Retinal pigment epithelial cell (primary cell): Measurements from ENCODE around the gene SEZ6.

Source experiments
- DNase-seq: peaks from one replicate; pipeline ENCODE4 v3.0.0-alpha.2; 2010; ENCODE audit warnings: low read depth
- H3K4me3 ChIP-seq: 2 replicates; pipeline ENCODE4 v1.5.1; 2011; ENCODE audit warnings: mild to moderate bottlenecking, low read length, control low read depth, moderate library complexity
- CTCF ChIP-seq: conservative IDR thresholded peaks from 2 replicates; pipeline ENCODE4 v1.5.1; 2011; ENCODE audit warnings: low read depth, low read length, control low read depth, inconsistent platforms

The SEZ6 gene

GRCh38 chr17:28959471-28959871 is 46.4 kb downstream of the SEZ6 start:
- no peak for TF ChIP-seq CTCF
- DNase-seq = no peak
- H3K4me3 ChIP-seq = no peak overlapping the region

DNA sequence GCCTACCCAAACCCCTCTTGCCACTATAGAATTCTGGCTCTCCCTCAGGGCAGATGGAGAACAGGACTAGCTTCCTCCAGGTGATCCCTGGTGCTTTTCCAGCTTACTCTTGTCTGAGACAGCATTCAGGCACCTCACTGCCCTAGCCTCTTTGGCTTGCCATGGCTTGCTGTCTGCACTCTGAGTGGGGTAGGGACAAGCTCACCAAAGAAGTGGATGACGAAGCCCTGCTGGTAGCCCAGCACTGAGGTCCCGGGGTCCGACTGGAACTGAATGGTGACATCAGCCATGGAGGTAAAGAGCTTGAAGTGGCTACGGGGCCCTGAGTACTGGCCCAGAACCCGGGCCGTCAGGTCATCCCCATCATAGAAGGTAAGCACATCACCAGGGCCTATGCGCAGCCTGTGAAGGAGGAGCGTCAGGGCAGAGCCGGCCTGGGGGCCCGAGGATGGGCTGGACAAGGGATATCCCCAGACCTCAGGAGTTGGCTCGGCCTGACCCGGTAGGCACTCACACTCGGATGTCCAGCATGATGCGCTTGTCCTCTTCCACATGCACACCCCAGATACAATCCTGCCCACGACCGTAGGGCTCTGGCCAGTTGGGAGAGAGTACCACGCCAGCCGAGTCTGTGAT is 46.9 kb downstream of the SEZ6 start:
- TF ChIP-seq CTCF = no peak
- no peak overlapping the region for H3K4me3 ChIP-seq
- no peak for DNase-seq

GRCh38 chr17:28957992-28958355 is 47.9 kb downstream of the SEZ6 start:
- no peak overlapping the region for H3K4me3 ChIP-seq
- no peak for DNase-seq
- TF ChIP-seq CTCF = no peak

- no peak for TF ChIP-seq CTCF
- DNase-seq = no peak
- H3K4me3 ChIP-seq = no peak overlapping the region
These were observed 48.4 kb downstream of the SEZ6 start for GRCh38 chr17:28957277-28957991.

GRCh38 chr17:28956861-28957260 is 49.0 kb downstream of the SEZ6 start:
- H3K4me3 ChIP-seq = no peak overlapping the region
- no peak for DNase-seq
- TF ChIP-seq CTCF = no peak

DNA sequence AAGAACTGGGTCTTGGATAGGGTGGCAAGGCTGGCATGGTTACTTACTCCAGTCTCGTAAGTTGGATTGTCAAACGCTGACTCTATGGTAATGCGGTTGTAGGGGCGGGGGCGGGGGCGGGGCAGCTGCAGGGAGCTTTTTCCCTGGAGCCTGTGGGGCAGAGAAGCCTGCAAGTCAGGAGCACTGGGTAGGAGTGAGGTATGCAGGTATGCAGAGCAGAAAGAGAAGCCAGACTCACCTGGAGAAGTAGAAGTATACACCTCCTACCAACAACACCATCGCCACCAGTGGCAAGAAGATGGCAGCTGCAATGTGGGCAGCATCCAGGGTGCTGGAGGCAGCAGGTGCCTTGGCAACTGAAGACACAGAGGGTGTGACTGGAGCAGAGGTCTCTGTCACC is 49.7 kb downstream of the SEZ6 start:
- TF ChIP-seq CTCF = no peak
- H3K4me3 ChIP-seq = no peak overlapping the region
- no peak for DNase-seq

GRCh38 chr17:28955408-28955807 is 50.4 kb downstream of the SEZ6 start:
- no peak for TF ChIP-seq CTCF
- no peak for DNase-seq
- H3K4me3 ChIP-seq = no peak overlapping the region
